Measurements from ENCODE around the gene LHX3.

The LHX3 gene

DNA sequence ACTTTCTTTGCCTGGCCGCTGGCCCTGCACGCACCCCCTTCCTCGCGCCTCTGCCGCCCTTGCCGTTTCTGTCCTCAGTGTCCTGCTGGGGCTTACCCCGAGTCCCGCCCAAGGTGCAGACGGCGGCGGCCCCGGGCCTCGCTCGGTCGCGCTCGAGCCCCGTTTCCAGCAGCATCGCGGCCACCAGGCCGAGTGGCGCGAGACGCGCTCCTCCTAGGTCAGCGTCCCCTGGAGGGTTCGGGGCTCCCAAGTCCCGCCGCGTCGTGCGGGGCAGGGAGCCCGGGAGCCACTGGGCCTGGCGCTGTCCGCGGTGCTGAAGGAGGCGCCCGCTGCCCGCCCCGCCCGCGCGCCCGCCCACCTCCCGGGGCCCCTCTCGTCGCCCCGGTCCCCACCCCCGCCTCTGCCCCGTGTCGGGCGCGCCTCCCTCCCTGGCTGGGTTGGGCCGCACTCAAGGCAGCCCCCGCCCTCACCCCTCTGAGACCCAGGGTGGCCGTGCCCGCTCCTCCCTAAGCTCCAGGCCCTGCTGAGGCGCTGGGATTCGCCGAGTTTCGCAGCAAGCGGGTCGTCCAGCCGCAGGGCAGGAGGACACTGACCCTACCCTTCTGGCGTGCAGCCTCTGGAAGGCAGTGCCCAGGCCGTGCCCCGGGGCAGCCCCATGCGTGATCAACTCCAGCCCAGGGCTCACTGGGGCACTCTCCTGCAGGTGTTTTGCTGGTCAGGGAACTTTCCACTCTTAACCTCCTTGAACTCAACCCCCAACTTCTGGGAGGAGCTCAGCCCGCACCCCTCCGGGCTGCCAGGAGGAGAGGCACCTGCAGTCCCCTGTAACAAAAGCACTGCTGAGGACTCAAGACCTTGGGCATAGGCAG is at the start of gene LHX3:
LHX3 (minus strand) TSS at position 291 of the 869 bp plus-strand sequence; CDS start at position 175, 116 bp downstream.
- Mint-ChIP-seq H3K27ac (peak within 1 kb of the TSS; percentile 75), H3K4me1 (peaks cover 17 to 30% of the 10 kb centered on the region in 2 donors), H3K9me3 (no peaks in the 10 kb centered on the region), H3K4me3 (no peak within 1 kb of the TSS), H3K36me3 (peaks cover 33 to 43% of the 10 kb centered on the region in 2 donors), H3K27me3 (peaks cover 26 to 49% of the 10 kb centered on the region in 2 donors)
- DNase-seq (no peak), ATAC-seq (replicated peaks) (peak; percentile 45 to 49)

GRCh38 chr9:136253246-136254130 is 48.6 kb upstream of the LHX3 start:
- peak overlapping the region; percentile 7 for H3K27ac Mint-ChIP-seq
- H3K36me3 Mint-ChIP-seq, result no peaks in the 10 kb centered on the region
- ATAC-seq (replicated peaks) (no peak), DNase-seq (no peak)
- peaks cover 0 to 2% of the 10 kb centered on the region in 2 donors for H3K4me1 Mint-ChIP-seq
- no peaks in the 10 kb centered on the region for H3K9me3 Mint-ChIP-seq
- H3K27me3 Mint-ChIP-seq, result peaks cover 15 to 17% of the 10 kb centered on the region in 2 donors
- H3K4me3 Mint-ChIP-seq, result no peak overlapping the region

GRCh38 chr9:136252846-136253245 is 47.9 kb upstream of the LHX3 start:
- peak overlapping the region; percentile 7 for H3K27ac Mint-ChIP-seq
- H3K4me3 Mint-ChIP-seq, result no peak overlapping the region
- DNase-seq (no peak), ATAC-seq (replicated peaks) (no peak)
- no peaks in the 10 kb centered on the region for H3K36me3 Mint-ChIP-seq
- H3K9me3 Mint-ChIP-seq, result no peaks in the 10 kb centered on the region
- peaks cover 0 to 2% of the 10 kb centered on the region in 2 donors for H3K4me1 Mint-ChIP-seq
- peaks cover 11 to 15% of the 10 kb centered on the region in 2 donors for H3K27me3 Mint-ChIP-seq

DNA sequence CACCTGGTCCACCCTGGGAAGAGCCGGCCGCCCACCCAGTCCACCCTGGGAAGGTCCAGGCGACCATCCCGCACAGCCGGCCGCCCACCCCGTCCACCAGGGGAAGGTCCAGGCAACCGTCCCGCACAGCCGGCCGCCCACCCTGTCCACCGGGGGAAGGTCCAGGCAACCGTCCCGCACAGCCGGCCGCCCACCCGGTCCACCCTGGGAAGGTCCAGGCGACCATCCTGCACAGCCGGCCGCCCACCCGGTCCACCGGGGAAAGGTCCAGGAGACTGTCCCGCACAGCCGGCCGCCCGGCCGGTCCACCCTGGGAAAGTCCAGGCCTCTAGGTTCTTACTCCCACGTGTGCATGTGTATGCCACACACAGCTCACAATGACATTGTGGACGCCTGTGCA is 47.4 kb upstream of the LHX3 start:
- Mint-ChIP-seq H3K27me3 (peaks cover 11 to 15% of the 10 kb centered on the region in 2 donors), H3K27ac (no peak overlapping the region), H3K4me3 (no peak overlapping the region), H3K9me3 (no peaks in the 10 kb centered on the region), H3K36me3 (no peaks in the 10 kb centered on the region), H3K4me1 (peaks cover 2 to 3% of the 10 kb centered on the region in 2 donors)
- DNase-seq (no peak), ATAC-seq (replicated peaks) (no peak)

DNA sequence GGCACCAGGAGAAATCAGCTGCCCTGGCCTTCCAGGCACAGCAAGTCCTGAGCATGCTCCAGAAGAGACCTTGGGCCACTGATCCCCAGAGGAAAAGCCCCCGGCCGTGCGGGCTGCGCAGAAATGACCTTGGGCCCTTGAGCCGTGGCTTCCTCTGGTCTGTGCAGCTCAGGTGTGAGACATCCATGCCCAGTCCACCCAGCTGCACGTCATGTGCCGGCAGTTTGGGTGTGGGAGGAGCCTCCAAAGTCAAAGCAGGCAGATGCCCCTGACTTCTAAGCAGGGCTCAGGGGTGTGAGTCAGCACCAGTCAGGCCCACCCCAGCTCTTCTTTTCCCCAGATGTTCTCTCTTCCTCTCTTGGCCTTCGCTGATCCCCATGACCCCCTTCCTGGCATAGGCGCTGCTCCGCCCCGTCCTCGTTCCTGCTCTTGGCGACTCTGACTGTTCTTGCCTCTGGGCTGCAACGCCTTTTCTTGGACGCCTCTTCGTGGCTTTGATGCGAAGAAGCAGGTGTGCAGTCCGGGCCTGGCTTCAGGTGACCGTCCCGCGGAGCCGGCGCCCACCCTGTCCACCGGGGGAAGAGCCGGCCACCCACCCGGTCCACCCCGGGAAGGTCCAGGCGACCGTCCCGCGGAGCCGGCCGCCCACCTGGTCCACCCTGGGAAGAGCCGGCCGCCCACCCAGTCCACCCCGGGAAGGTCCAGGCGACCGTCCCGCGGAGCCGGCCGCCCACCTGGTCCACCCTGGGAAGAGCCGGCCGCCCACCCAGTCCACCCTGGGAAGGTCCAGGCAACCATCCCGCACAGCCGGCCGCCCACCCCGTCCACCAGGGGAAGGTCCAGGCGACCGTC is 46.6 kb upstream of the LHX3 start:
- DNase-seq (no peak), ATAC-seq (replicated peaks) (no peak)
- Mint-ChIP-seq H3K9me3 (no peaks in the 10 kb centered on the region), H3K27me3 (peaks cover 11 to 15% of the 10 kb centered on the region in 2 donors), H3K36me3 (no peaks in the 10 kb centered on the region), H3K4me1 (peaks cover 2 to 10% of the 10 kb centered on the region in 2 donors), H3K27ac (no peak overlapping the region), H3K4me3 (no peak overlapping the region)

DNA sequence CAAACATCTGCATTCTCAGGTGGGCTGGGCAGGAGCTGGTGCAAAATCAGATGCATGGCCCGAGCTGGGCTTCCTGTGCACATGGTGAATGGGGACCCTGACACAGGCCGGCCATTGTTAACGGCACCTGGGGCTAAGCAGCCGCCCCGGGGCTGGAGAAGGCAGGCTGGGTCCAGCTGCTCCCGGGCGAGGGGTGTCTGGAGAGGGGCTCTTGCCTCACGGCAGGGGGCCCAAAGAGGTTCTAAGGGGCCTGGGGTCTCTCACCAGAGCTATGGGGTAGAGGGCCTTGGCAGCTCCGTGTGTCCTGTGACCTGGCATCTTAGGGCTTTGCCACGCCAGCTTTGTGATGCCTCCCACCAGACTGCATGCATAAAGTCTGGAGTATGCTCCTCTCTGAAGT is 45.7 kb upstream of the LHX3 start:
- Mint-ChIP-seq H3K4me1 (peaks cover 5 to 16% of the 10 kb centered on the region in 2 donors), H3K27ac (no peak overlapping the region), H3K27me3 (peaks cover 11 to 15% of the 10 kb centered on the region in 2 donors), H3K9me3 (no peaks in the 10 kb centered on the region), H3K36me3 (no peaks in the 10 kb centered on the region), H3K4me3 (no peak overlapping the region)
- no peak for ATAC-seq (replicated peaks)
- no peak for DNase-seq

DNA sequence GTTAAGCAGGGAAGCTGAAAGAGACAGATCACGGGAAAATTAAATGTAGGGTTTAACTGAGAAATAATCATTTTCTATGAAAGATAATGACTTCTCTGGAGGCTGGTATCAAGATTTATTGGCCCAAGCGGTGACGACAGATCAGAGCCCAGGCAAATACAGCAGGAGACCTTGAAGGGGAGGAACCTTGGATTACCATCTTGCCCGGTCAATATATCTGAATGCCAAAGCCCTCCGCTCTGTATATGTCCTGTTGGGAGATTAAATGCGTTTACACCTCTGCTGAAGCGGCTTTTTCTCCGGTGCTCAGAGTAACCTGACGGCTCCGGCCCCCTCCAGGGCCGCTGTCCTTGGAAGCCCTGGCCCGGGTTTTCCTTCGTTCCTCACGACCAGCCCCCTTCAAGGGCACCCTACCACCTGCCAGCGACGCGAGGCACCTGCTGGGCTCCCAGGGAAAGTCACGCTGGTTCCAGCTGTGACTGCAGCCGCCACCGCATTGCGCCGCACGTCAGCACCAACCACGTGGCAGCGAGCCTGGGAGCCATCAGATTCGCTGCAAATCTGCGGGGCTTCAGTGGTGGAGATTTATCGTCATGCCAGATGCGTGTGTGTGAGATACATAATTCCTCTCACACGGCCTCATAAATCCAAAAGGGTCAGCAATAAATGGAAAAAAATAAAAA is 45.1 kb upstream of the LHX3 start:
- Mint-ChIP-seq H3K36me3 (peaks cover 0 to 1% of the 10 kb centered on the region in 2 donors), H3K4me1 (peaks cover 5 to 16% of the 10 kb centered on the region in 2 donors), H3K4me3 (no peak overlapping the region), H3K27me3 (peaks cover 7 to 11% of the 10 kb centered on the region in 2 donors), H3K9me3 (no peaks in the 10 kb centered on the region), H3K27ac (no peak overlapping the region)
- DNase-seq, result no peak
- ATAC-seq (replicated peaks), result no peak

DNA sequence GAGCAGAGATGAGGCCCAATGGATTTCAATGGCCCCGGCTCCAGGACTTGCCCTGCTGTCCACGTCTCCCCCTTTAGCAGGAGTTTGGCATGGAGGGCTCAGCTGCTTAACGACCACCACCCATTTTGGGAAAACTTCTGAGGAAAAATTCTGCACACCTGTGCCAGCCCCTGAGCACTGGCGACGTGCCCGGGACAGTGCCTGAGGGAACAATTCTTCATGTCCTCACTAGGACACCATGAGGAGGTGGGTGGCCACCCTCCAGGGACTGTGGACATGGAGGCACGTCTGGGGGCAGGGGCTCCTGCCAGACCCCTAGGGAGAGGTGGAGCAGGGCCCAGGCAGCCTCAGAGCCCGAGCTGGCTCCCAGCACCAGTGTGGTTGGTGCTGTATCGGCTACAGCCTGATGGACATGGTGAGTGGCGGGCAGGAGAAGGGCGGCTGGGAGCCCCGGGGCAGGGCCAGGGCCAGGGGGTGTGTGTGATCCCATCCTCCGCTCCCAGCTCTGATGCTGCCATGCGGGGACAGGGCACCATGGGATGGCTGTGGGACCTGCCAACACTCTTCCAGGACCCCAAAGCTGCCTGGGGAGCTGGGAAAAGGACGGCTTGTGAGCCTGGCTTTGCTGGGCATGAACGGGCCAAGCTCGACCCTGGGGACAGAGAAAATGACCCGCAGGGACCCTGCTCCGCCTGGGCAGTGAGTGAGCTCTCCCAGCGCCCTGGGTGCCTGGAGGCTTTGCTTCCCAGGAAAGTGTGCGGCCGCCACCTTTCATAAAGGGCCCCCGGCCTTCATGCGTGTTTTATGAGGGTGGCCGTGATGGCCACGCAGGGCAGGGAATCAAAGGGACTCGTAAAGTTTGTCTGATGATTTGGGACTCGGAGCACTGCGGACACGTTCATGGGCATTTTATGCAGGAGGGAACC is 44.3 kb upstream of the LHX3 start:
- Mint-ChIP-seq H3K9me3 (no peaks in the 10 kb centered on the region), H3K27me3 (peaks cover 6 to 7% of the 10 kb centered on the region in 2 donors), H3K4me3 (no peak overlapping the region), H3K27ac (no peak overlapping the region), H3K4me1 (peaks cover 6 to 24% of the 10 kb centered on the region in 2 donors), H3K36me3 (peaks cover 3 to 7% of the 10 kb centered on the region in 2 donors)
- DNase-seq (no peak), ATAC-seq (replicated peaks) (no peak)

GRCh38 chr9:136247947-136248637 is 43.2 kb upstream of the LHX3 start:
- H3K4me3 Mint-ChIP-seq, result no peak overlapping the region
- no peak overlapping the region for H3K27ac Mint-ChIP-seq
- ATAC-seq (replicated peaks) (no peak), DNase-seq (no peak)
- H3K4me1 Mint-ChIP-seq, result peaks cover 13 to 35% of the 10 kb centered on the region in 2 donors
- H3K36me3 Mint-ChIP-seq, result peaks cover 10 to 14% of the 10 kb centered on the region in 2 donors
- peaks cover 1% of the 10 kb centered on the region in 2 donors for H3K27me3 Mint-ChIP-seq
- H3K9me3 Mint-ChIP-seq, result no peaks in the 10 kb centered on the region

- no peak for ATAC-seq (replicated peaks)
- no peaks in the 10 kb centered on the region for H3K9me3 Mint-ChIP-seq
- H3K4me1 Mint-ChIP-seq, result peaks cover 18 to 41% of the 10 kb centered on the region in 2 donors
- no peaks in the 10 kb centered on the region for H3K27me3 Mint-ChIP-seq
- H3K36me3 Mint-ChIP-seq, result peaks cover 14 to 18% of the 10 kb centered on the region in 2 donors
- no peak for DNase-seq
- H3K27ac Mint-ChIP-seq, result no peak overlapping the region
- H3K4me3 Mint-ChIP-seq, result no peak overlapping the region
These were observed 42.6 kb upstream of the LHX3 start for GRCh38 chr9:136247551-136247916.

- Mint-ChIP-seq H3K36me3 (peaks cover 17 to 22% of the 10 kb centered on the region in 2 donors), H3K27me3 (no peaks in the 10 kb centered on the region), H3K4me3 (no peak overlapping the region), H3K9me3 (no peaks in the 10 kb centered on the region), H3K27ac (no peak overlapping the region), H3K4me1 (peaks cover 21 to 46% of the 10 kb centered on the region in 2 donors)
- no peak for DNase-seq
- ATAC-seq (replicated peaks), result no peak
These were observed 42.1 kb upstream of the LHX3 start for GRCh38 chr9:136246849-136247550.

All from stimulated activated naive B cell treated with anti-CD40 and anti-IgM and Interleukin-4, amounts not matched to agents 10 μg/mL and 1 μg/mL and 100 μg/mL, for 72 hours (primary cell).